ENCODE results near the gene S100A3.
"Not testable (repeated sequence)": the region's sequence is repeated elsewhere in the genome, so short reads cannot be mapped to it uniquely, and the experiment has no call there.

Gene S100A3

DNA sequence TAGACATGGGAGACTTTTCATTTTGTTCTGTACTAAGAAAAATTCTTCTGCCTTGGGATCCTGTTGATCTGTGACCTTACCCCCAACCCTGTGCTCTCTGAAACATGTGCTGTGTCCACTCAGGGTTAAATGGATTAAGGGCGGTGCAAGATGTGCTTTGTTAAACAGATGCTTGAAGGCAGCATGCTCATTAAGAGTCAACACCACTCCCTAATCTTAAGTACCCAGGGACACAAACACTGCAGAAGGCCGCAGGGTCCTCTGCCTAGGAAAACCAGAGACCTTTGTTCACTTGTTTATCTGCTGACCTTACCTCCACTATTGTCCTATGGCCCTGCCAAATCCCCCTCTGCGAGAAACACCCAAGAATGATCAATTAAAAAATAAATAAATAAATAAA is 34.5 kb upstream of the S100A3 start:
- H3K4me3 ChIP-seq (ENCODE audit: extremely low read depth, insufficient read depth, low read length, poor library complexity, severe bottlenecking); H3K9me3 ChIP-seq (ENCODE audit: control insufficient read depth, low read length); H3K27ac ChIP-seq (ENCODE audit: low read depth, low read length, severe bottlenecking); H3K36me3 ChIP-seq (ENCODE audit: control insufficient read depth, insufficient read depth, low read length): not testable (repeated sequence)
- peaks cover 12% of the 10 kb centered on the region for H3K4me1 ChIP-seq (ENCODE audit: control insufficient read depth, insufficient read depth, low read length, poor library complexity, severe bottlenecking)
- WGBS, 2 experiments (ENCODE audit: insufficient coverage in 2 of 2), result no CpG with 5 or more reads among the region's 3 CpGs

DNA sequence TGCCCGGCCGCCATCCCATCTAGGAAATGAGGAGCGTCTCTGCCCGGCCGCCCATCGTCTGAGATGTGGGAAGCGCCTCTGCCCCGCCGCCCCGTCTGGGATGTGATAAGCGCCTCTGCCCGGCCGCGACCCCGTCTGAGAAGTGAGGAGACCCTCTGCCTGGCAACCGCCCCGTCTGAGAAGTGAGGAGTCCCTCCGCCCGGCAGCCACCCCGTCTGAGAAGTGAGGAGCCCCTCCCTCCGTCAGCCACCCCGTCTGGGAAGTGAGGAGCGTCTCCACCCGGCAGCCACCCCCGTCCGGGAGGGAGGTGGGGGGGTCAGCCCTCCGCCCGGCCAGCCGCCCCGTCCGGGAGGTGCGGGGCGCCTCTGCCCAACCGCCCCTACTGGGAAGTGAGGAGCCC is 33.8 kb upstream of the S100A3 start:
- H3K36me3 ChIP-seq (ENCODE audit: control insufficient read depth, insufficient read depth, low read length), result not testable (repeated sequence)

GRCh38 chr1:153578936-153579335 is 29.9 kb upstream of the S100A3 start:
- 75 to 82% methylated on average over 3 of the region's 3 CpGs for WGBS, 2 experiments (ENCODE audit: insufficient coverage in 2 of 2)
- Histone ChIP-seq H3K4me1 (ENCODE audit: control insufficient read depth, insufficient read depth, low read length, poor library complexity, severe bottlenecking) (peaks cover 21% of the 10 kb centered on the region), H3K9me3 (ENCODE audit: control insufficient read depth, low read length) (no peaks in the 10 kb centered on the region), H3K4me3 (ENCODE audit: extremely low read depth, insufficient read depth, low read length, poor library complexity, severe bottlenecking) (no peak overlapping the region), H3K27ac (ENCODE audit: low read depth, low read length, severe bottlenecking) (peak overlapping the region; percentile 90), H3K36me3 (ENCODE audit: control insufficient read depth, insufficient read depth, low read length) (no peaks in the 10 kb centered on the region)

More for the DNA sequence above, 33.8 kb upstream of the S100A3 start:
- H3K9me3 ChIP-seq (ENCODE audit: control insufficient read depth, low read length); H3K4me3 ChIP-seq (ENCODE audit: extremely low read depth, insufficient read depth, low read length, poor library complexity, severe bottlenecking); H3K27ac ChIP-seq (ENCODE audit: low read depth, low read length, severe bottlenecking): not testable (repeated sequence)
- peaks cover 19% of the 10 kb centered on the region for H3K4me1 ChIP-seq (ENCODE audit: control insufficient read depth, insufficient read depth, low read length, poor library complexity, severe bottlenecking)
- WGBS, 2 experiments (ENCODE audit: insufficient coverage in 2 of 2), result 97% methylated on average over 27 of the region's 34 CpGs; no CpG with 5 or more reads in 1 of the 2 experiments

DNA sequence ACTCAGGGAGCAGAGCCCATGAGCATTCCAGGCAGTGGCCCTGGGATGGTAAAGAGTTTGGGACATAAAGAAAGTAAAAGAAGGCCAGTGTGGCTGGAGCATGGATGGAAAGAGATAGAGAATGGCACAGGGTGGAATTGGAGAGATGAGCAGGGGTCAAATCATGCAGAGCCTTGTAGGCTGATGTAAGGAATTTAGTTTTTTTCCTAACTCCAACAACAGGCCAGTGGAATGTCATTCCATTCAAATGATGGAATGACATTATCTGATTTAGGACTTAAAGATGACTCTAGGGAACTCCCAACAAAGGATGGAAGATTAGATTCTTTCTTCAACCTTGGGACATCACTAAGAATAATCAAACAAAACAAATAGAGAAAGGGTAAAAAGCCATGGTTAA is 29.4 kb upstream of the S100A3 start:
- H3K9me3 ChIP-seq (ENCODE audit: control insufficient read depth, low read length), result no peaks in the 10 kb centered on the region
- no peak overlapping the region for H3K4me3 ChIP-seq (ENCODE audit: extremely low read depth, insufficient read depth, low read length, poor library complexity, severe bottlenecking)
- peaks cover 21% of the 10 kb centered on the region for H3K4me1 ChIP-seq (ENCODE audit: control insufficient read depth, insufficient read depth, low read length, poor library complexity, severe bottlenecking)
- peak overlapping the region; percentile 90 for H3K27ac ChIP-seq (ENCODE audit: low read depth, low read length, severe bottlenecking)
- H3K36me3 ChIP-seq (ENCODE audit: control insufficient read depth, insufficient read depth, low read length), result no peaks in the 10 kb centered on the region

DNA sequence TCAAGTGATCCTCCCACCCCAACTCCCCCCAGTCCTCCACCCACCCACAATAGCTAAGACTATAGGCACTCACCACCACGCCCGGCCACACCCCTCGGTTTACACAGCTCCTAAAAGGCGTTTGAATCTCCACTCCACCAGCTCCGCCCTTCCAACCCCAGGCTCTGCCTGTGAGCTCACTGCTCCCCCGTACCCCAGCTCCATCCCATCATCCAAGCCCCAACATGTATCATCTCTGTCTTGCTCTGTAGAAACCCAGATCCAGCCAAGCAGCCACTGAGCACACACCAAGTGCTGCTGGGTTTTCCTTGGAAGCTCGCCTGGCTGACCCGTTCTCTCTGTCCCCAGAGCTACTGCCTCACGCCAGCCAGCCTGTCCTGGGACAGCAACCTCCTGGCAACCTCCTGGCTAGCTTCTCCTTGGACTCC is 28.6 kb upstream of the S100A3 start:
- H3K4me3 ChIP-seq (ENCODE audit: extremely low read depth, insufficient read depth, low read length, poor library complexity, severe bottlenecking), result no peak overlapping the region
- no peaks in the 10 kb centered on the region for H3K9me3 ChIP-seq (ENCODE audit: control insufficient read depth, low read length)
- no peak overlapping the region for H3K27ac ChIP-seq (ENCODE audit: low read depth, low read length, severe bottlenecking)
- 78 to 87% methylated on average over 4 to 9 of the region's 9 CpGs for WGBS, 2 experiments (ENCODE audit: insufficient coverage in 2 of 2)
- no peaks in the 10 kb centered on the region for H3K36me3 ChIP-seq (ENCODE audit: control insufficient read depth, insufficient read depth, low read length)
- peaks cover 22% of the 10 kb centered on the region for H3K4me1 ChIP-seq (ENCODE audit: control insufficient read depth, insufficient read depth, low read length, poor library complexity, severe bottlenecking)

DNA sequence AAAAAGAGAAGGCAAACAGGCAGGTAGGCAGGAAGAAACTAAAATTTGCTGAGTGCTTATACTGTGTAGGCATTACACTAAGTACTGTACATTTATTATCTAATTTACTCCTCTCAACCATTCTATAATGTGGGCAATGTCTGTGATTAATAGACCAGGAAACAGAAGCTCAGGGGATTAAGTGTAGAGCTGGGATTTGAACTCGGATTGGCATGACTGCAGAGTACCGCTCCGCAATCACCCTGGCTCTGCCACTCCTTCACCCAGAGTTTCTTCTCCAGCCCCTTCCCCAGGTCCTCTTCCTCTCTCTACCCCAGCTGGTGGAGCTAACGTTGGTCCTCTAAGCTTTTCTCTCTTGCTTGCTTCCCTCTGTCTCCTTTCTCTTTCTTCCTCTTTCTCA is 28.1 kb upstream of the S100A3 start:
- Histone ChIP-seq H3K36me3 (ENCODE audit: control insufficient read depth, insufficient read depth, low read length) (no peaks in the 10 kb centered on the region), H3K4me1 (ENCODE audit: control insufficient read depth, insufficient read depth, low read length, poor library complexity, severe bottlenecking) (peaks cover 23% of the 10 kb centered on the region), H3K4me3 (ENCODE audit: extremely low read depth, insufficient read depth, low read length, poor library complexity, severe bottlenecking) (no peak overlapping the region), H3K9me3 (ENCODE audit: control insufficient read depth, low read length) (no peaks in the 10 kb centered on the region), H3K27ac (ENCODE audit: low read depth, low read length, severe bottlenecking) (no peak overlapping the region)
- 83 to 90% methylated on average over 4 of the region's 4 CpGs for WGBS, 2 experiments (ENCODE audit: insufficient coverage in 2 of 2)

DNA sequence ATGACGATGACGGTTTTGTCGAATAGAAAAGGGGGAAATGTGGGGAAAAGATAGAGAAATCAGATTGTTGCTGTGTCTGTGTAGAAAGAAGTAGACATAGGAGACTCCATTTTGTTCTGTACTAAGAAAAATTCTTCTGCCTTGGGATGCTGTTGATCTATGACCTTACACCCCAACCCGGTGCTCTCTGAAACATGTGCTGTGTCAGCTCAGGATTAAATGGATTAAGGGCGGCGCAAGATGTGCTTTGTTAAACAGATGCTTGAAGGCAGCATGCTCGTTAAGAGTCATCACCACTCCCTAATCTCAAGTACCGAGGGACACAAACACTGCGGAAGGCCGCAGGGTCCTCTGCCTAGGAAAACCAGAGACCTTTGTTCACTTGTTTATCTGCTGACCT is 26.4 kb upstream of the S100A3 start:
- H3K4me3 ChIP-seq (ENCODE audit: extremely low read depth, insufficient read depth, low read length, poor library complexity, severe bottlenecking); H3K27ac ChIP-seq (ENCODE audit: low read depth, low read length, severe bottlenecking); H3K9me3 ChIP-seq (ENCODE audit: control insufficient read depth, low read length); H3K36me3 ChIP-seq (ENCODE audit: control insufficient read depth, insufficient read depth, low read length): not testable (repeated sequence)
- peaks cover 23% of the 10 kb centered on the region for H3K4me1 ChIP-seq (ENCODE audit: control insufficient read depth, insufficient read depth, low read length, poor library complexity, severe bottlenecking)
- 90 to 97% methylated on average over 3 of the region's 10 CpGs for WGBS, 2 experiments (ENCODE audit: insufficient coverage in 2 of 2)

- not testable (repeated sequence) for H3K36me3 ChIP-seq (ENCODE audit: control insufficient read depth, insufficient read depth, low read length); H3K4me3 ChIP-seq (ENCODE audit: extremely low read depth, insufficient read depth, low read length, poor library complexity, severe bottlenecking); H3K27ac ChIP-seq (ENCODE audit: low read depth, low read length, severe bottlenecking); H3K9me3 ChIP-seq (ENCODE audit: control insufficient read depth, low read length)
- peaks cover 23% of the 10 kb centered on the region for H3K4me1 ChIP-seq (ENCODE audit: control insufficient read depth, insufficient read depth, low read length, poor library complexity, severe bottlenecking)
- WGBS, 2 experiments (ENCODE audit: insufficient coverage in 2 of 2), result 95% methylated on average over 8 to 32 of the region's 35 CpGs
These were observed 26.0 kb upstream of the S100A3 start for GRCh38 chr1:153575081-153575491.

GRCh38 chr1:153573351-153573750 is 24.3 kb upstream of the S100A3 start:
- H3K4me1 ChIP-seq (ENCODE audit: control insufficient read depth, insufficient read depth, low read length, poor library complexity, severe bottlenecking), result peaks cover 14% of the 10 kb centered on the region
- 94 to 100% methylated on average over 1 to 2 of the region's 3 CpGs for WGBS, 2 experiments (ENCODE audit: insufficient coverage in 2 of 2)
- H3K36me3 ChIP-seq (ENCODE audit: control insufficient read depth, insufficient read depth, low read length), result no peaks in the 10 kb centered on the region
- H3K4me3 ChIP-seq (ENCODE audit: extremely low read depth, insufficient read depth, low read length, poor library complexity, severe bottlenecking), result no peak overlapping the region
- no peaks in the 10 kb centered on the region for H3K9me3 ChIP-seq (ENCODE audit: control insufficient read depth, low read length)
- H3K27ac ChIP-seq (ENCODE audit: low read depth, low read length, severe bottlenecking), result no peak overlapping the region

DNA sequence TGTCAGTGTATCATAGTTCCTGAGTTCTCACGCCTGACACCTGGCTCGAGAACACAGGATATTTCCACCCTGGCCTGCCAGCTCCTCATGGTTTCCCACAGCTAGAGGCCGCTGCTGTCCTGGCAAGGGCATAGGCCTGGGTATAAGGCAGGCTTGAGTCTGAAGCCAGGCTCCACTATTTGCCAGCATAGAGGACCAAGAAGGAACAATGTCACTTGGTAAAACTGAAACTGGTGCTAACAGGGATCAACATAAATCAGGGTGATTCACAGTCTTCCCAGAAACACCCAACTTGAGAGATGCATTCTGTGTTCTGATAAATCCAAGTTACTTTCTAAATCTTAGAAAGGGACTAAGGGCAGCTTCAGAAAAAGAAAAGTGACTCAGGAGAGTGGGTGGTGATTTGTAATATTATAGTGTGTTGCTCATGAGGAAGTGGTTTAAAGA is 23.5 kb upstream of the S100A3 start:
- peaks cover 15% of the 10 kb centered on the region for H3K4me1 ChIP-seq (ENCODE audit: control insufficient read depth, insufficient read depth, low read length, poor library complexity, severe bottlenecking)
- no peak overlapping the region for H3K4me3 ChIP-seq (ENCODE audit: extremely low read depth, insufficient read depth, low read length, poor library complexity, severe bottlenecking)
- no peaks in the 10 kb centered on the region for H3K36me3 ChIP-seq (ENCODE audit: control insufficient read depth, insufficient read depth, low read length)
- no peaks in the 10 kb centered on the region for H3K9me3 ChIP-seq (ENCODE audit: control insufficient read depth, low read length)
- 27 to 58% methylated on average over 3 of the region's 3 CpGs for WGBS, 2 experiments (ENCODE audit: insufficient coverage in 2 of 2)
- H3K27ac ChIP-seq (ENCODE audit: low read depth, low read length, severe bottlenecking), result no peak overlapping the region

DNA sequence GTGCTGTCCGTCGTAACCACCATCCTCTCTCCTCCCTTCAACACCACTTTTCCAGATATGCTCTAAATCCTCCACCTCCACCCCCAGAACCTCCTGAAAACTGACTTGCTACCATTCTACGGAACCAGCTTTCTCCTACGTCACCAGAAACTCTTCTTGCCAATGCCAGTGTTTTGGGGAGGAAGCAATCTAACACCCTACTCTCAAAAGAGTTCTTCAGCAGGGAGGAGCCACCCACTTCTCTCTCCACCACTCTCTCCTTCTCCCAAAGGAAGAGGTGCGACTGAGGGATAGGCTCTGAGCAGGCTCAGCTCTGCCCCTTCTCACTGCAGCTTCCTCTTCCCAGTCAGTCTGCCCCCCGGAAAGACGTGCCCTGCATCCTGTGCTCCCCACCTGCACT is 22.6 kb upstream of the S100A3 start:
- Histone ChIP-seq H3K36me3 (ENCODE audit: control insufficient read depth, insufficient read depth, low read length) (no peaks in the 10 kb centered on the region), H3K27ac (ENCODE audit: low read depth, low read length, severe bottlenecking) (no peak overlapping the region), H3K4me3 (ENCODE audit: extremely low read depth, insufficient read depth, low read length, poor library complexity, severe bottlenecking) (no peak overlapping the region), H3K4me1 (ENCODE audit: control insufficient read depth, insufficient read depth, low read length, poor library complexity, severe bottlenecking) (peaks cover 20% of the 10 kb centered on the region), H3K9me3 (ENCODE audit: control insufficient read depth, low read length) (no peaks in the 10 kb centered on the region)
- 95 to 98% methylated on average over 3 to 5 of the region's 7 CpGs for WGBS, 2 experiments (ENCODE audit: insufficient coverage in 2 of 2)
